ENCODE data around the gene RIIAD1.

RIIAD1 gene

GRCh38 chr1:151715726-151716404 is 5.5 kb upstream of the RIIAD1 start:
- TF ChIP-seq CTCF (IDR thresholded peaks at IDR 0.05; ENCODE audit: low read depth, low read length) = no peak
- no peak overlapping the region for H3K4me3 ChIP-seq (replicated peaks in 1 of 2; ENCODE audit: low read depth in 2 of 2, low read length in 2 of 2)
- DNase-seq (ENCODE audit: low read depth in 2 of 2) = no peak

GRCh38 chr1:151716405-151716762 is 4.9 kb upstream of the RIIAD1 start:
- TF ChIP-seq CTCF (IDR thresholded peaks at IDR 0.05; ENCODE audit: low read depth, low read length) = no peak
- H3K4me3 ChIP-seq (replicated peaks in 1 of 2; ENCODE audit: low read depth in 2 of 2, low read length in 2 of 2) = no peak overlapping the region
- DNase-seq (ENCODE audit: low read depth in 2 of 2) = no peak

GRCh38 chr1:151716771-151717631 is 4.3 kb upstream of the RIIAD1 start, which contains the start of gene CELF3:
TSS of gene CELF3 (minus strand) at chr1:151716803. CDS start at chr1:151716020, 783 bp downstream.
- DNase-seq (ENCODE audit: low read depth in 2 of 2) = peak in 1 of 2 donors; percentile 29
- no peak for TF ChIP-seq CTCF (IDR thresholded peaks at IDR 0.05; ENCODE audit: low read depth, low read length)
- no peak within 1 kb of the TSS for H3K4me3 ChIP-seq (replicated peaks in 1 of 2; ENCODE audit: low read depth in 2 of 2, low read length in 2 of 2)

GRCh38 chr1:151718011-151718431 is 3.3 kb upstream of the RIIAD1 start:
- peak; percentile 34 to 41 for DNase-seq (ENCODE audit: low read depth in 2 of 2)
- TF ChIP-seq CTCF (IDR thresholded peaks at IDR 0.05; ENCODE audit: low read depth, low read length) = no peak
- H3K4me3 ChIP-seq (replicated peaks in 1 of 2; ENCODE audit: low read depth in 2 of 2, low read length in 2 of 2) = no peak overlapping the region

- no peak for TF ChIP-seq CTCF (IDR thresholded peaks at IDR 0.05; ENCODE audit: low read depth, low read length)
- DNase-seq (ENCODE audit: low read depth in 2 of 2) = no peak
- H3K4me3 ChIP-seq (replicated peaks in 1 of 2; ENCODE audit: low read depth in 2 of 2, low read length in 2 of 2) = no peak overlapping the region
Measured at GRCh38 chr1:151718666-151719065, 2.7 kb upstream of the RIIAD1 start.

GRCh38 chr1:151720125-151720524 is 1.2 kb upstream of the RIIAD1 start:
- no peak overlapping the region for H3K4me3 ChIP-seq (replicated peaks in 1 of 2; ENCODE audit: low read depth in 2 of 2, low read length in 2 of 2)
- no peak for TF ChIP-seq CTCF (IDR thresholded peaks at IDR 0.05; ENCODE audit: low read depth, low read length)
- no peak for DNase-seq (ENCODE audit: low read depth in 2 of 2)

All from cardiac fibroblast (primary cell).